Ishikawa (cell line): ENCODE measurements around the gene IPPK.

Experiments used
- CEBPB ChIP-seq: IDR thresholded peaks from 2 replicates; pipeline ENCODE4 v1.6.1; 2012
- CREB1 ChIP-seq: IDR thresholded peaks from 2 replicates; pipeline ENCODE4 v1.6.1; 2012; ENCODE audit warnings: low read depth
- EGR1 ChIP-seq: IDR thresholded peaks from 2 replicates; pipeline ENCODE4 v1.6.1; 2012
- EP300 ChIP-seq: IDR thresholded peaks from 2 replicates; pipeline ENCODE4 v1.6.1; 2012; ENCODE audit warnings: borderline replicate concordance
- FOXM1 ChIP-seq: IDR thresholded peaks from 2 replicates; pipeline ENCODE4 v1.6.1; 2012; ENCODE audit warnings: low read depth, borderline replicate concordance
- MAX ChIP-seq: IDR thresholded peaks from 2 replicates; pipeline ENCODE4 v1.6.1; 2012
- NFIC ChIP-seq: IDR thresholded peaks from 2 replicates; pipeline ENCODE4 v1.6.1; 2012
- RAD21 ChIP-seq: IDR thresholded peaks from 2 replicates; pipeline ENCODE4 v1.6.1; 2012; ENCODE audit warnings: low read depth
- TAF1 ChIP-seq: IDR thresholded peaks from 2 replicates; pipeline ENCODE4 v1.6.1; 2012; ENCODE audit warnings: low read depth, mild to moderate bottlenecking
- TCF12 ChIP-seq: IDR thresholded peaks from 2 replicates; pipeline ENCODE4 v1.6.1; 2012; ENCODE audit warnings: low read depth
- USF1 ChIP-seq: IDR thresholded peaks from 2 replicates; pipeline ENCODE4 v1.6.1; 2012
- YY1 ChIP-seq: IDR thresholded peaks from 2 replicates; pipeline ENCODE4 v1.6.1; 2012; ENCODE audit warnings: low read depth

GRCh38 chr9:92680166-92681119, 10.5 kb upstream of the IPPK start:
- no peak for TF ChIP-seq YY1
- no peak for TF ChIP-seq EGR1
- no peak for TF ChIP-seq USF1
- TF ChIP-seq MAX = no peak
- TF ChIP-seq CREB1 = no peak
- no peak for TF ChIP-seq FOXM1
- TF ChIP-seq CEBPB = no peak
- no peak for TF ChIP-seq EP300
- no peak for TF ChIP-seq RAD21
- TF ChIP-seq NFIC = no peak
- TF ChIP-seq TAF1 = no peak
- no peak for TF ChIP-seq TCF12
